HEK293 (cell line): ENCODE results near the gene ART5.

Source experiments
- CTCF ChIA-PET: fragments of 350-600 bp; formaldehyde crosslinking; extraction: SDS; loops from one replicate; lab custom pipeline; 2021; ENCODE audit warnings: antibody characterized with exemption; lab: Yijun Ruan, JAX
- POLR2A ChIA-PET: fragments of 300-600 bp; formaldehyde crosslinking; extraction: SDS; loops from one replicate; lab custom pipeline; 2020; ENCODE audit warnings: antibody characterized with exemption, inconsistent platforms; lab: Yijun Ruan, JAX
- H3K27ac ChIP-seq: fragments of 200-500 bp; sonication (Bioruptor generic); 2 replicates; pipeline ENCODE4 v1.5.1; 2014; ENCODE audit warnings: low read depth, low read length, control low read depth, inconsistent platforms; ENCODE audit errors: extremely low read depth
- H3K36me3 ChIP-seq, 2 experiments: fragments of 200-500 bp in 1 of 2; sonication (Bioruptor generic) in 1 of 2; 1 replicate in 1 of 2; 2 replicates in 1 of 2; pipeline ENCODE4 v1.5.1; 2014 to 2017; ENCODE audit warnings: inconsistent platforms in 2 of 2, low read length in 2 of 2; ENCODE audit not compliant: control insufficient read depth in 2 of 2, insufficient read depth in 1 of 2
- H3K4me1 ChIP-seq: fragments of 200-500 bp; sonication (Bioruptor generic); 2 replicates; pipeline ENCODE4 v1.5.1; 2014; ENCODE audit warnings: mild to moderate bottlenecking, low read length, inconsistent platforms; ENCODE audit not compliant: control insufficient read depth, insufficient read depth
- H3K4me3 ChIP-seq: 2 replicates; pipeline ENCODE4 v1.5.1; 2011; ENCODE audit warnings: low read depth, mild to moderate bottlenecking, control low read depth, low read length, moderate library complexity
- H3K9me3 ChIP-seq: fragments of 200-500 bp; sonication (Bioruptor generic); 2 replicates; pipeline ENCODE4 v1.5.1; 2014; ENCODE audit warnings: low read depth, low read length, inconsistent platforms; ENCODE audit not compliant: control insufficient read depth, insufficient read depth
- HOXC10 ChIP-seq: sonication (generic); formaldehyde crosslinking; IDR thresholded peaks from 2 replicates; pipeline ENCODE4 v1.8.1; 2023; ENCODE audit warnings: mild to moderate bottlenecking, missing genetic modification reagents
- KLF16 ChIP-seq: fragments of 450-650 bp; formaldehyde crosslinking; IDR thresholded peaks from 2 replicates; pipeline ENCODE4 v1.5.1; 2017; ENCODE audit warnings: missing biosample characterization, missing genetic modification characterization
- MZF1 ChIP-seq: fragments of 450-650 bp; formaldehyde crosslinking; IDR thresholded peaks from 2 replicates; pipeline ENCODE4 v1.5.1; 2017; ENCODE audit warnings: missing biosample characterization, missing genetic modification characterization, borderline replicate concordance
- SCRT1 ChIP-seq: fragments of 450-650 bp; formaldehyde crosslinking; IDR thresholded peaks from 2 replicates; pipeline ENCODE4 v1.5.1; 2016; ENCODE audit warnings: missing biosample characterization, missing genetic modification characterization, borderline replicate concordance
- YY2 ChIP-seq: fragments of 450-650 bp; formaldehyde crosslinking; IDR thresholded peaks from 2 replicates; pipeline ENCODE4 v1.5.1; 2016; ENCODE audit warnings: missing biosample characterization, missing genetic modification characterization
- ZNF133 ChIP-seq: fragments of 450-650 bp; formaldehyde crosslinking; IDR thresholded peaks from 2 replicates; pipeline ENCODE4 v1.5.1; 2016; ENCODE audit warnings: missing biosample characterization, missing genetic modification characterization
- ZNF394 ChIP-seq: fragments of 450-650 bp; formaldehyde crosslinking; IDR thresholded peaks from 2 replicates; pipeline ENCODE4 v1.5.1; 2016; ENCODE audit warnings: missing biosample characterization, missing genetic modification characterization, mild to moderate bottlenecking, moderate library complexity, borderline replicate concordance
- ZNF433 ChIP-seq: fragments of 450-650 bp; formaldehyde crosslinking; IDR thresholded peaks from 2 replicates; pipeline ENCODE4 v1.5.1; 2016; ENCODE audit warnings: missing biosample characterization, missing genetic modification characterization, low read depth
- ZNF560 ChIP-seq: fragments of 450-650 bp; formaldehyde crosslinking; IDR thresholded peaks from 2 replicates; pipeline ENCODE4 v1.5.1; 2017; ENCODE audit warnings: missing biosample characterization, missing genetic modification characterization, borderline replicate concordance
- ZNF621 ChIP-seq: fragments of 450-650 bp; formaldehyde crosslinking; IDR thresholded peaks from 2 replicates; pipeline ENCODE4 v1.5.1; 2017; ENCODE audit warnings: missing biosample characterization, missing genetic modification characterization
- ZNF677 ChIP-seq: fragments of 450-650 bp; IDR thresholded peaks from 2 replicates; pipeline ENCODE4 v1.5.0; 2018; ENCODE audit warnings: missing biosample characterization, mild to moderate bottlenecking, missing genetic modification characterization, moderate library complexity
- TF ChIP-seq, protein P1 (sequence below): fragments of 450-650 bp; formaldehyde crosslinking; IDR thresholded peaks from 2 replicates; pipeline ENCODE4 v1.5.1; 2016; ENCODE audit warnings: missing biosample characterization, missing genetic modification characterization
- TF ChIP-seq, protein P2 (sequence below): fragments of 450-650 bp; formaldehyde crosslinking; IDR thresholded peaks from 2 replicates; pipeline ENCODE4 v1.5.1; 2017; ENCODE audit warnings: missing biosample characterization, missing genetic modification characterization
- TF ChIP-seq, protein P3 (sequence below): fragments of 450-650 bp; formaldehyde crosslinking; IDR thresholded peaks from 2 replicates; pipeline ENCODE4 v1.5.1; 2016; ENCODE audit warnings: missing biosample characterization, missing genetic modification characterization
- TF ChIP-seq, protein P4 (sequence below): fragments of 450-650 bp; formaldehyde crosslinking; conservative IDR thresholded peaks from 2 replicates; pipeline ENCODE4 v1.5.1; 2016; ENCODE audit warnings: low read depth, missing biosample characterization, missing genetic modification characterization

Gene ART5

DNA sequence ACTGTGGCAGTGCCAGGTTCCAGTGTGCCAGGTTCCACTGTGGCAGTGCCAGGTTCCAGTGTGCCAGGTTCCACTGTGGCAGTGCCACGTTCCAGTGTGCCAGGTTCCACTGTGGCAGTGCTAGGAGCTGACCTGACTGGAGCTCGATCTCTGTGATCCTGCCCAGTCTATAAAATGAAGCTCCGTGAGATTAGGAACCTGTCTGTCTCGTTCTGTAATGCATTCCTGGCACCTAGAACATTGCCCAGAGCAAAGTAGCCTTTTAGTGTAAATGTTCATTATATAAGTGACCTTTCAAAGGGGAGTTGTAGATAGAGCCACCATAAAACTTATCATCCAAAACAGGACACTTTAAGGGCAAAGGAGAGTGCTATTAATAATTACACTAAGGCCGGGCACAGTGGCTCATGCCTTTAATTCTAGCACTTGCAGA is 36.0 kb downstream of the ART5 start:
- CTCF ChIA-PET = interaction anchor here (0.6 kb wide), 1 partner anchor 378 kb away, joined by 3 read pairs; no protein-coding TSS in a partner anchor
- H3K36me3 ChIP-seq = no peaks in the 10 kb centered on the region
- H3K4me3 ChIP-seq = no peak overlapping the region
- POLR2A ChIA-PET = no interaction called here
- no peaks in the 10 kb centered on the region for H3K4me1 ChIP-seq
- no peaks in the 10 kb centered on the region for H3K9me3 ChIP-seq
- no peak for TF ChIP-seq ZNF433 (tag by site-specific recombination)
- no peak for TF ChIP-seq ZNF133 (tag by site-specific recombination)
- no peak overlapping the region for H3K27ac ChIP-seq

DNA sequence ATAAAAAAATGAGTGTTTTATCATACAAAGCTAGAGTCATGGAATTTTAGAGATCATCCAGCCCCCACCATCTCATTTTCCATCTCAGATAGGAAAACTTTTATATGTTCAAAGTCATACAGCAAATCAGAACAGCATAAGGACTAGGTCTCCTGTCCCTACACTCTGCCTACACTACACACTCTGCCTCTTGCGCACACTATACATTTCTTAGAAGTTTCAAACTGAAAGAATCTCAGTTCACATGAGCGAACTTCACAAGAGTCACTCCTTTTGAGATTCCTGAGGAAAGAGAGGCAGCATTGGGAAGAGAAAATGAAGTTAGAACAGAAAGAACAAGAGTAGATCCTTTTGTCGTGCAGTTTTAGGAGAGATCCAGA is 36.5 kb downstream of the ART5 start:
- H3K27ac ChIP-seq = no peak overlapping the region
- ChIA-PET POLR2A (no interaction called here), CTCF (no interaction called here)
- H3K9me3 ChIP-seq = no peaks in the 10 kb centered on the region
- H3K4me1 ChIP-seq = no peaks in the 10 kb centered on the region
- H3K4me3 ChIP-seq = no peak overlapping the region
- TF ChIP-seq, protein P1, sequence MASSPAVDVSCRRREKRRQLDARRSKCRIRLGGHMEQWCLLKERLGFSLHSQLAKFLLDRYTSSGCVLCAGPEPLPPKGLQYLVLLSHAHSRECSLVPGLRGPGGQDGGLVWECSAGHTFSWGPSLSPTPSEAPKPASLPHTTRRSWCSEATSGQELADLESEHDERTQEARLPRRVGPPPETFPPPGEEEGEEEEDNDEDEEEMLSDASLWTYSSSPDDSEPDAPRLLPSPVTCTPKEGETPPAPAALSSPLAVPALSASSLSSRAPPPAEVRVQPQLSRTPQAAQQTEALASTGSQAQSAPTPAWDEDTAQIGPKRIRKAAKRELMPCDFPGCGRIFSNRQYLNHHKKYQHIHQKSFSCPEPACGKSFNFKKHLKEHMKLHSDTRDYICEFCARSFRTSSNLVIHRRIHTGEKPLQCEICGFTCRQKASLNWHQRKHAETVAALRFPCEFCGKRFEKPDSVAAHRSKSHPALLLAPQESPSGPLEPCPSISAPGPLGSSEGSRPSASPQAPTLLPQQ (tag by site-specific recombination) = no peak
- TF ChIP-seq, protein P2, sequence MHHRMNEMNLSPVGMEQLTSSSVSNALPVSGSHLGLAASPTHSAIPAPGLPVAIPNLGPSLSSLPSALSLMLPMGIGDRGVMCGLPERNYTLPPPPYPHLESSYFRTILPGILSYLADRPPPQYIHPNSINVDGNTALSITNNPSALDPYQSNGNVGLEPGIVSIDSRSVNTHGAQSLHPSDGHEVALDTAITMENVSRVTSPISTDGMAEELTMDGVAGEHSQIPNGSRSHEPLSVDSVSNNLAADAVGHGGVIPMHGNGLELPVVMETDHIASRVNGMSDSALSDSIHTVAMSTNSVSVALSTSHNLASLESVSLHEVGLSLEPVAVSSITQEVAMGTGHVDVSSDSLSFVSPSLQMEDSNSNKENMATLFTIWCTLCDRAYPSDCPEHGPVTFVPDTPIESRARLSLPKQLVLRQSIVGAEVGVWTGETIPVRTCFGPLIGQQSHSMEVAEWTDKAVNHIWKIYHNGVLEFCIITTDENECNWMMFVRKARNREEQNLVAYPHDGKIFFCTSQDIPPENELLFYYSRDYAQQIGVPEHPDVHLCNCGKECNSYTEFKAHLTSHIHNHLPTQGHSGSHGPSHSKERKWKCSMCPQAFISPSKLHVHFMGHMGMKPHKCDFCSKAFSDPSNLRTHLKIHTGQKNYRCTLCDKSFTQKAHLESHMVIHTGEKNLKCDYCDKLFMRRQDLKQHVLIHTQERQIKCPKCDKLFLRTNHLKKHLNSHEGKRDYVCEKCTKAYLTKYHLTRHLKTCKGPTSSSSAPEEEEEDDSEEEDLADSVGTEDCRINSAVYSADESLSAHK (tag by site-specific recombination) = no peak
- no peak for TF ChIP-seq ZNF677 (tag by site-specific recombination)
- TF ChIP-seq YY2 = no peak
- TF ChIP-seq ZNF560 (tag by site-specific recombination) = no peak
- TF ChIP-seq, protein P3, sequence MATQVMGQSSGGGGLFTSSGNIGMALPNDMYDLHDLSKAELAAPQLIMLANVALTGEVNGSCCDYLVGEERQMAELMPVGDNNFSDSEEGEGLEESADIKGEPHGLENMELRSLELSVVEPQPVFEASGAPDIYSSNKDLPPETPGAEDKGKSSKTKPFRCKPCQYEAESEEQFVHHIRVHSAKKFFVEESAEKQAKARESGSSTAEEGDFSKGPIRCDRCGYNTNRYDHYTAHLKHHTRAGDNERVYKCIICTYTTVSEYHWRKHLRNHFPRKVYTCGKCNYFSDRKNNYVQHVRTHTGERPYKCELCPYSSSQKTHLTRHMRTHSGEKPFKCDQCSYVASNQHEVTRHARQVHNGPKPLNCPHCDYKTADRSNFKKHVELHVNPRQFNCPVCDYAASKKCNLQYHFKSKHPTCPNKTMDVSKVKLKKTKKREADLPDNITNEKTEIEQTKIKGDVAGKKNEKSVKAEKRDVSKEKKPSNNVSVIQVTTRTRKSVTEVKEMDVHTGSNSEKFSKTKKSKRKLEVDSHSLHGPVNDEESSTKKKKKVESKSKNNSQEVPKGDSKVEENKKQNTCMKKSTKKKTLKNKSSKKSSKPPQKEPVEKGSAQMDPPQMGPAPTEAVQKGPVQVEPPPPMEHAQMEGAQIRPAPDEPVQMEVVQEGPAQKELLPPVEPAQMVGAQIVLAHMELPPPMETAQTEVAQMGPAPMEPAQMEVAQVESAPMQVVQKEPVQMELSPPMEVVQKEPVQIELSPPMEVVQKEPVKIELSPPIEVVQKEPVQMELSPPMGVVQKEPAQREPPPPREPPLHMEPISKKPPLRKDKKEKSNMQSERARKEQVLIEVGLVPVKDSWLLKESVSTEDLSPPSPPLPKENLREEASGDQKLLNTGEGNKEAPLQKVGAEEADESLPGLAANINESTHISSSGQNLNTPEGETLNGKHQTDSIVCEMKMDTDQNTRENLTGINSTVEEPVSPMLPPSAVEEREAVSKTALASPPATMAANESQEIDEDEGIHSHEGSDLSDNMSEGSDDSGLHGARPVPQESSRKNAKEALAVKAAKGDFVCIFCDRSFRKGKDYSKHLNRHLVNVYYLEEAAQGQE (tag by site-specific recombination) = no peak
- no peak for TF ChIP-seq HOXC10 (CRISPR knock-in tag)
- TF ChIP-seq KLF16 = no peak
- TF ChIP-seq SCRT1 (tag by site-specific recombination) = no peak
- TF ChIP-seq ZNF394 (tag by site-specific recombination) = no peak
- TF ChIP-seq ZNF621 = no peak
- TF ChIP-seq, protein P4, sequence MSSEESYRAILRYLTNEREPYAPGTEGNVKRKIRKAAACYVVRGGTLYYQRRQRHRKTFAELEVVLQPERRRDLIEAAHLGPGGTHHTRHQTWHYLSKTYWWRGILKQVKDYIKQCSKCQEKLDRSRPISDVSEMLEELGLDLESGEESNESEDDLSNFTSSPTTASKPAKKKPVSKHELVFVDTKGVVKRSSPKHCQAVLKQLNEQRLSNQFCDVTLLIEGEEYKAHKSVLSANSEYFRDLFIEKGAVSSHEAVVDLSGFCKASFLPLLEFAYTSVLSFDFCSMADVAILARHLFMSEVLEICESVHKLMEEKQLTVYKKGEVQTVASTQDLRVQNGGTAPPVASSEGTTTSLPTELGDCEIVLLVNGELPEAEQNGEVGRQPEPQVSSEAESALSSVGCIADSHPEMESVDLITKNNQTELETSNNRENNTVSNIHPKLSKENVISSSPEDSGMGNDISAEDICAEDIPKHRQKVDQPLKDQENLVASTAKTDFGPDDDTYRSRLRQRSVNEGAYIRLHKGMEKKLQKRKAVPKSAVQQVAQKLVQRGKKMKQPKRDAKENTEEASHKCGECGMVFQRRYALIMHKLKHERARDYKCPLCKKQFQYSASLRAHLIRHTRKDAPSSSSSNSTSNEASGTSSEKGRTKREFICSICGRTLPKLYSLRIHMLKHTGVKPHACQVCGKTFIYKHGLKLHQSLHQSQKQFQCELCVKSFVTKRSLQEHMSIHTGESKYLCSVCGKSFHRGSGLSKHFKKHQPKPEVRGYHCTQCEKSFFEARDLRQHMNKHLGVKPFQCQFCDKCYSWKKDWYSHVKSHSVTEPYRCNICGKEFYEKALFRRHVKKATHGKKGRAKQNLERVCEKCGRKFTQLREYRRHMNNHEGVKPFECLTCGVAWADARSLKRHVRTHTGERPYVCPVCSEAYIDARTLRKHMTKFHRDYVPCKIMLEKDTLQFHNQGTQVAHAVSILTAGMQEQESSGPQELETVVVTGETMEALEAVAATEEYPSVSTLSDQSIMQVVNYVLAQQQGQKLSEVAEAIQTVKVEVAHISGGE (tag by site-specific recombination) = no peak
- TF ChIP-seq MZF1 (tag by site-specific recombination) = no peak
- TF ChIP-seq, all 188 proteins: peak for 0
- H3K36me3 ChIP-seq = no peaks in the 10 kb centered on the region
